GM10266 (cell line): ENCODE results near the gene COX10.

Source experiments
- DNase-seq: peaks from one replicate; pipeline ENCODE4 v3.0.0; 2012; ENCODE audit errors: extremely low spot score
- CTCF ChIP-seq: IDR thresholded peaks from 2 replicates; pipeline ENCODE4 v1.5.1; 2012; ENCODE audit warnings: mild to moderate bottlenecking, low read depth; ENCODE audit not compliant: control insufficient read depth, insufficient read depth; ENCODE audit errors: missing control alignments

COX10 gene

GRCh38 chr17:14091367-14091766, 22.1 kb downstream of the COX10 start:
- DNase-seq = no peak
- no peak for TF ChIP-seq CTCF

- DNase-seq = no peak
- TF ChIP-seq CTCF = no peak
Observed at GRCh38 chr17:14092808-14093207, 23.5 kb downstream of the COX10 start.

- DNase-seq = no peak
- no peak for TF ChIP-seq CTCF
Observed at GRCh38 chr17:14094676-14095601, 25.6 kb downstream of the COX10 start.

- DNase-seq = no peak
- TF ChIP-seq CTCF = no peak
Observed at GRCh38 chr17:14095631-14096030, 26.3 kb downstream of the COX10 start.

GRCh38 chr17:14098246-14098645, 28.9 kb downstream of the COX10 start:
- DNase-seq = no peak
- no peak for TF ChIP-seq CTCF

- no peak for TF ChIP-seq CTCF
- DNase-seq = no peak
Observed at GRCh38 chr17:14101976-14102375, 32.7 kb downstream of the COX10 start.

- TF ChIP-seq CTCF = no peak
- no peak for DNase-seq
Observed at GRCh38 chr17:14103836-14104235, 34.5 kb downstream of the COX10 start.
